Measurements from ENCODE around the gene YIF1A.

DNA sequence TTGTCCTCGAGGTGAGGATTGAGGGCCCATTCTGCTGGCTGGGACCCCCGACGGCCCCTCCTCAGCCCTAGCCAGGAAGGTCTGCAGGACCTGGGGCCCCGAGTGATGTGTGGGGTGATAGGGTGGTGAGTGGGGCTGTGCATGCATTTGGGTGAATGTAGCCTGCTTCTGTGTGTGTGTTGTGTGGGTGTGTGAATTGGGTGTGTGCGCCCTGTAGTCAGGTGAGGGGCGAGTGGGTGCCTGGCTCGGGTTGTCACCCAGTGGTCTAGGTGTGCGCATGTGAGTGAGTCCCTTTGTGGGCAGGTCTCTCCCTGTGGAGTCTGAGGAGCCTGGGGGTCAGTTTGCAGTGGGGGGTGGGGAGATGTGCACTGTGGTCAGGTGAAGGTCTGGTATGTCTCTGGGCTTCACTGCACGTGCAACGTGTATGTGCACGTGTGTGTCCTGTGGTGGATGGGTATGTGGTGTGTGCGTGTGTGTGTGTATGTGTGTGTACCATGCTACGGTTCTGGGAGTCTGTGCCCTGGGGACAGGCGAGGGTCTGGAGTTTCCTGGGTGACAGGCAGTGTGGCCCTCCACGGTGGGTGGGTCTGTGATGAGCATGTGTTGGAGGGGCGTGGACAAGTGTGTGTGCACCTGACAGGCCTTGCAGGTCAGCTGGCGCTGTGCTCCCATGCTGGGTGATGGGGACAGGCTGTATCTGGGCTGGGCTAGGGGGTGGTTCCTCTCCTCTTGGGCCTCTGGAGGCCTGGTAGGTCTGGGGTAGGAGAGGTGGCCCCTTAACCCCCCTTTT, 3.8 kb upstream of the YIF1A start:
- TF ChIP-seq POLR2A (IDR thresholded peaks at IDR 0.05; ENCODE audit: low read depth, low read length) (no peak), POLR2AphosphoS5 (IDR thresholded peaks at IDR 0.05; ENCODE audit: low read depth, low read length) (no peak), TAF1 (IDR thresholded peaks at IDR 0.05; ENCODE audit: borderline replicate concordance, low read depth, low read length) (no peak)

All from GM12892 (cell line).